GM12892 (cell line): Measurements from ENCODE around the gene TBL1XR1.

Experiments used
- POLR2AphosphoS5 ChIP-seq: IDR thresholded peaks from 2 replicates; pipeline ENCODE4 v1.6.1; 2011; ENCODE audit warnings: low read depth, low read length, control low read depth
- TAF1 ChIP-seq: IDR thresholded peaks from 2 replicates; pipeline ENCODE4 v1.6.1; 2011; ENCODE audit warnings: low read depth, mild to moderate bottlenecking, control low read depth, low read length, borderline replicate concordance

DNA sequence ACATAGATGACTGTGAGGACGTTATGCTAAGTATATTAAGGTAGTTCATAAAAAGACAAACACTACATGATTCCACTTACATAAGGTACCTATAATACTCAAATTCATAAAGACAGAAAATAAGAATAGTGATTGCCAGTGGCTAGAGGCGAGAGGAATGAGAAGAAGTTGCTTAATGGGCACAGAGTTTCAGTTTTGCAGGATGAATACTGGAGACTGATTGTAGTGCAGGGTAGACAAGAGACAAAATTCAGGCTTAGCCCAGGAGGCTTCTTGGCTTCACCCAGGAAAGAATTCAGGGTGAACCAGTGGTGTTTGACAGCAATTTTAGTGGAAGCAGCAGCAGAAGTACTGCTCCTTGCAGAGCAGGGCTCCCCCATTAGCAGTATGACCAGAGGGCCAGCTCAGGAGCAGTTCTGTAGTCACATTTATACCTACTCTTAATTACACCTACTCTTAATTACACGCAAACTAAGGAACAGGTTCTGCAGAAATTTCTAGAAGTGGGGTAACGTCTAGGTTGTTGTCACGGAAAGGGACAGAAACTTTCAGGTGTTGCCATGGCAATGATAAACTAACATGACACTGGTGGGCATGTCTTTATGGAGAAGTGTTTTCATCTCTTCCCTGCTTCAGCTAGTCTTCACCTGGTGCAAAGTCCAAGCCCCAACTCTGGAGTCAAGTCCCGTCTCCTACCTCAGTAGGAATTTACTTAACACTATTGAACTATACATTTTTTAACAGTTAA, 55.2 kb downstream of the TBL1XR1 start:
- no peak for TF ChIP-seq POLR2AphosphoS5
- TF ChIP-seq TAF1, result no peak
